A673 (cell line): Measurements from ENCODE around the gene IER3. TPM values are rescaled to one million over a fixed set of nuclear protein-coding genes. Genes with fewer than 3 reads are reported as not detected.

Experiments
- BruUV-seq: library from RNA; stranded (reverse); fragments of 400-500 nt; replicated peaks from 2 replicates; lab custom pipeline; 2021; lab: Mats Ljungman, UMichigan
- CTCF ChIA-PET: fragments of 300-600 bp; sonication (Branson Sonifier 250); formaldehyde crosslinking; loops from one replicate; lab custom pipeline; 2022; ENCODE audit warnings: antibody characterized with exemption; lab: Charles Lee
- POLR2A ChIA-PET: fragments of 300-600 bp; sonication (Branson Sonifier 250); formaldehyde crosslinking; loops from one replicate; lab custom pipeline; 2022; ENCODE audit warnings: antibody characterized with exemption; ENCODE audit not compliant: low non-redundant PET; lab: Charles Lee
- DNase-seq: peaks from one replicate; pipeline ENCODE4 v3.0.0-alpha.2; 2015; ENCODE audit warnings: low spot score
- H3K27ac ChIP-seq: fragments of 200-600 bp; sonication (generic); 2 replicates; pipeline ENCODE4 v1.5.1; 2016; ENCODE audit warnings: mixed run types, low read depth, mild to moderate bottlenecking, mixed read lengths, antibody characterized with exemption, low read length; ENCODE audit not compliant: poor library complexity, severe bottlenecking
- H3K27me3 ChIP-seq: fragments of 200-600 bp; sonication (generic); replicated peaks from 2 replicates; pipeline ENCODE4 v1.6.1; 2017; ENCODE audit warnings: mixed run types, low read depth, mild to moderate bottlenecking, mixed read lengths, antibody characterized with exemption, low read length; ENCODE audit not compliant: insufficient read depth, poor library complexity
- H3K36me3 ChIP-seq: fragments of 200-600 bp; sonication (generic); 2 replicates; pipeline ENCODE4 v1.6.1; 2016; ENCODE audit warnings: mixed run types, mild to moderate bottlenecking, mixed read lengths, antibody characterized with exemption, low read length; ENCODE audit not compliant: insufficient read depth, poor library complexity, severe bottlenecking
- H3K4me1 ChIP-seq: fragments of 200-600 bp; sonication (generic); 2 replicates; pipeline ENCODE4 v1.6.1; 2017; ENCODE audit warnings: mixed run types, mild to moderate bottlenecking, mixed read lengths, antibody characterized with exemption, low read length; ENCODE audit not compliant: insufficient read depth, poor library complexity, severe bottlenecking
- H3K4me3 ChIP-seq: fragments of 200-600 bp; sonication (generic); 2 replicates; pipeline ENCODE4 v1.5.1; 2016; ENCODE audit warnings: low read depth, mixed run types, mild to moderate bottlenecking, mixed read lengths, low read length; ENCODE audit not compliant: poor library complexity, severe bottlenecking
- H3K9me3 ChIP-seq: fragments of 200-600 bp; sonication (generic); 2 replicates; pipeline ENCODE4 v1.6.1; 2016; ENCODE audit warnings: mixed run types, low read depth, mild to moderate bottlenecking, mixed read lengths, antibody characterized with exemption, low read length; ENCODE audit not compliant: poor library complexity, severe bottlenecking
- CTCF ChIP-seq: fragments of 300-800, 200-600 bp; sonication (generic); conservative IDR thresholded peaks from 2 replicates; pipeline ENCODE4 v1.5.1; 2017; ENCODE audit warnings: low read depth, mild to moderate bottlenecking, antibody characterized with exemption, low read length, moderate library complexity, mixed read lengths
- EZH2 ChIP-seq: fragments of 200-600 bp; sonication (generic); IDR thresholded peaks from 2 replicates; pipeline ENCODE4 v1.6.1; 2017; ENCODE audit warnings: borderline replicate concordance, low read depth, mild to moderate bottlenecking, mixed read lengths, antibody characterized with exemption, low read length; ENCODE audit not compliant: poor library complexity, severe bottlenecking
- intact Hi-C: fragments of 100-400 bp; cut with micrococcal nuclease; formaldehyde crosslinking; loops from one replicate; pipeline ENCODE4 v1.10.0; 2022; ENCODE audit not compliant: unreplicated experiment
- total RNA-seq: library from RNA; stranded (reverse); gene quantifications from 2 replicates; pipeline ENCODE4 v1.2.3, GENCODE V29; 2021

The IER3 gene
- total RNA-seq, 1 experiment from 2014 or later: 34.6 TPM

DNA sequence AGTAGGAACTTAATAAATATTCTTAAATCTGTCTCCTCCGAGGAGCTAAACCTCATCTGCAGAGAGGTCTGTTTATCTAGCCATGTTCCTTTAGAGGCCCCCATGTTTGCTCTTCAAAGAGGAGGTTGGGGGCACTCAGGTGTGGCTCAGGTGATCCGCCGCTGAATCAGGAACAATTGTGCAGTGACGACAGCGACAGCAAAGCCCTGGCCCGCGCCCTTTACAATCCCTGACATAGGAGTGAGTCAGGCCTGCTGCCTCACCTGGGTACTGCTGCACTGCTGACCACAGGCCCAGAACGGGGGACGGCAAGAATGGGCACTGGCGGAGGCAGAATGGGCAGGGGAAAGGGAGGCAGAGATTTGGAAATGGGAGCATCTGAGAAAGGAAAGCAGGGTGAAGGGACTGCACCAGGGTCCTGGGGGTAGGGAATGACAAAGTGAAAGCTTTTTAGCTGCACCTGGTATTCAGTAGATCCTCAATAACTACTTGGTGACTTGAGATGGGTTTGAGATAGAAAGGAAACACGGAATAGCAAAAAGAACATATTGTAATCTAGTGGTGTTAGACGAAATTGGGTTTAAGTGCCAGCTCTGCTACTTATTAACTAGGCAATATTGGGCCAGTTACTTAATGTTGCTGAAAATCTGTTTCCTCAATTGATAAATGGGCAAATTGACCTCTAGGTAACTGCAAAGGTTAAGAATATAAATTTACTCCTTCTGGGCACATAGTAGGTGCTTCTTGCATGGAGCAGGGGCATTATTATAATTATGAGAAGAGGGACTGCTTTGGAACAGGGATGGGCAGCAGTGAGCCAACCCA is 5.4 kb upstream of the IER3 start:
- H3K9me3 ChIP-seq: no peaks in the 10 kb centered on the region
- no TSS peak for BruUV-seq
- POLR2A ChIA-PET: no interaction called here

DNA sequence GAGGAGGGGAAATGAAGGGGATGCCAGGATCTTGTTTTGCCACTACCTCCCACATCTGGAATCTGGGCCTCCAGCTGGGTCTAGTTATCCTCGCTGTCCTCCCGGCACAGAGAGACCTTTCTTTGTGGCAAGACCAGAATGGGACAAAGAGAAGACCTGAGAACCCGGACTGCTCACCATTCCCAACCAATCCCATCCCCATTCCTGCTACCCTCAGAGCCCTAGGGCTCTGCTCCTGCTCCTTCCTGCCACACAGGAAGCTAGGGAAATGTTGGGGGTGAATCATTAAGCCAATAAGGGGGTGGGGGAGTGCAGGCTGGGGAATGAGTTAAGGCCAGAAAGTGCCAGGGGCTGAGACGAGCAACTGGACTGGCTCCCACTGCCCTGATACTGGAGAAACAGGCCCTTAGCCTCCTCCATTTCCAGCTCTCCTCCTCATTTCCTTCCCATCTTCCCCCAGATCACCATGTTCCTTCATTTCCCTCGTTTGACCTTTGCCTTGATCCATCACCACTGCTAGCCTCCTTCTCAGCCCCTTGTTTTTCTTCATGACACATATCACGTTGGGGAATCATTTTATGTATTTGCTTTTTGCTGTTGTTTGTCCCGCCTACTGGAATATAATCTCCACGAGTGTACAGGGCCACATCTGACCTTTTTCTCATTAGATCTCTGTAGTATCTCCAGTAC is 4.6 kb upstream of the IER3 start:
- BruUV-seq: no TSS peak
- Histone ChIP-seq H3K27me3 (no peaks in the 10 kb centered on the region), H3K9me3 (no peaks in the 10 kb centered on the region), H3K36me3 (no peaks in the 10 kb centered on the region), H3K4me3 (no peak overlapping the region), H3K4me1 (peaks cover 24% of the 10 kb centered on the region), H3K27ac (no peak overlapping the region)
- ChIA-PET CTCF (no interaction called here), POLR2A (no interaction called here)
- DNase-seq: no peak
- TF ChIP-seq CTCF: no peak
- no peak for TF ChIP-seq EZH2
- intact Hi-C loops: no loop called here

More for the DNA sequence above, 5.4 kb upstream of the IER3 start:
- TF ChIP-seq EZH2 (no peak), CTCF (no peak)
- Histone ChIP-seq H3K27ac (no peak overlapping the region), H3K27me3 (no peaks in the 10 kb centered on the region), H3K4me1 (peaks cover 21% of the 10 kb centered on the region), H3K36me3 (no peaks in the 10 kb centered on the region), H3K4me3 (no peak overlapping the region)
- CTCF ChIA-PET: no interaction called here
- DNase-seq: no peak
- intact Hi-C loops: no loop called here

DNA sequence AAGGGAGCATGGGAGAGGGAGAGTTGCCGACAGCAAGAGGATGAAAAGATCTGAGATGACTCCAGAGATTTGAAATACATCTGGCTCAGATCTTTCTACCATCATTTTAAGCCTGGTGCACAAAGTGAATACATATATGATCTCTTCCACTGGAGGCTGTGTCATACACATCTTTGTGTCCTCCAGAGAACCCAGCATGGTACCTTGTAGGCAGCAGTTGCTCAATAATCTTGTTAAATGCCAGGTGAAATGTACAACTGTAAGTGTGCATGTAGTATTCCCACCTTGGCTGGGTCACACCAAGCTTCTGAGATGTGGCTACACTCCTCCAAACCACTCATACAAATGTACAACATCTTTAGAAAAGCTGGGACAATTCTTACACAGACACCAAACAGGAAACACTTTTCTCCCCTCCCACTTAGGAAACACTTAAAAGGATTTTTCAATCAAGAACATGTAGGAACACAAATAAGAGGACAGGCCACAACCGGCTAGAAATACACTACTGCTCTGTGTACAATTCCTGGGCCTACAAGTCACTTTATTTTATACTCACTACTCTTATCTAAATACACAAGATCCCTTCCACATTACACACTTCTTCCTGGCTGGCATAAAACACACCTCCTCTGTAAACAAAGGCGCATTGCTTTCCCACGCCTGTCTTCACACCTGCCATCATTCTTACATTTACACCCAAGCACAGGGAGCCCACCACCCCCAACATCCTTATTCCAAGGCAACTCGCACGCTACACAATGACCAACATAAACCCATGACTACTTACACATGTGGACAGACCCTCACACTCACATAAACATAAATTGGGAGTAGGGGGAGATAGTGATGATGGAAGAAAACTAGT is 3.8 kb upstream of the IER3 start:
- peaks cover 24% of the 10 kb centered on the region for H3K4me1 ChIP-seq
- no peaks in the 10 kb centered on the region for H3K27me3 ChIP-seq
- BruUV-seq: no TSS peak
- CTCF ChIA-PET: no interaction called here
- no peaks in the 10 kb centered on the region for H3K9me3 ChIP-seq
- POLR2A ChIA-PET: interaction anchor here (0.5 kb wide), 1 partner anchor 98 kb away, joined by 6 read pairs; no protein-coding TSS in a partner anchor
- no peak overlapping the region for H3K27ac ChIP-seq
- no peak for DNase-seq
- no peak overlapping the region for H3K4me3 ChIP-seq
- no peaks in the 10 kb centered on the region for H3K36me3 ChIP-seq
- intact Hi-C loops: no loop called here
- no peak for TF ChIP-seq EZH2
- TF ChIP-seq CTCF: no peak
